ENCODE results near the gene FEN1.

FEN1 gene

GRCh38 chr11:61753672-61754071 lies 39.0 kb upstream of the FEN1 start:
- TF ChIP-seq CTCF (IDR thresholded peaks at IDR 0.05): no peak

GRCh38 chr11:61754534-61755482 lies 37.9 kb upstream of the FEN1 start:
- no peak for TF ChIP-seq CTCF (IDR thresholded peaks at IDR 0.05)

- no peak for TF ChIP-seq CTCF (IDR thresholded peaks at IDR 0.05)
These were observed 36.6 kb upstream of the FEN1 start for GRCh38 chr11:61756147-61756451.

- no peak for TF ChIP-seq CTCF (IDR thresholded peaks at IDR 0.05)
These were observed 36.1 kb upstream of the FEN1 start for GRCh38 chr11:61756452-61757212.

GRCh38 chr11:61757213-61757862 lies 35.4 kb upstream of the FEN1 start:
- no peak for TF ChIP-seq CTCF (IDR thresholded peaks at IDR 0.05)

GRCh38 chr11:61760946-61761345 lies 31.8 kb upstream of the FEN1 start:
- TF ChIP-seq CTCF (IDR thresholded peaks at IDR 0.05): no peak

GRCh38 chr11:61761440-61762222 lies 31.1 kb upstream of the FEN1 start:
- no peak for TF ChIP-seq CTCF (IDR thresholded peaks at IDR 0.05)
